SK-N-SH (cell line): ENCODE data around the gene COX7A2.

ENCODE experiments used
- CHD2 ChIP-seq: fragments of 150-350 bp; IDR thresholded peaks from 2 replicates; pipeline ENCODE4 v1.6.1; 2018; ENCODE audit warnings: low read length; ENCODE audit not compliant: partially characterized antibody
- CTCF ChIP-seq: fragments of 200-600 bp; sonication (generic); IDR thresholded peaks from 2 replicates; pipeline ENCODE4 v1.6.1; 2017; ENCODE audit warnings: antibody characterized with exemption, mild to moderate bottlenecking, moderate library complexity
- EZH2phosphoT487 ChIP-seq: fragments of 200-600 bp; sonication (generic); IDR thresholded peaks from 2 replicates; pipeline ENCODE4 v1.6.1; 2017; ENCODE audit warnings: low read depth, mixed run types, mild to moderate bottlenecking, antibody characterized with exemption, moderate library complexity, borderline replicate concordance
- JUND ChIP-seq: IDR thresholded peaks from 2 replicates; pipeline ENCODE4 v1.4.0; 2012
- MXI1 ChIP-seq: IDR thresholded peaks from 2 replicates; pipeline ENCODE4 v1.6.1; 2012; ENCODE audit warnings: mild to moderate bottlenecking, low read depth, low read length, improper control_type of control experiment
- POLR2AphosphoS5 ChIP-seq: IDR thresholded peaks from 2 replicates; pipeline ENCODE4 v1.6.1; 2012; ENCODE audit warnings: low read depth, low read length
- RAD21 ChIP-seq: IDR thresholded peaks from 2 replicates; pipeline ENCODE4 v1.6.1; 2012; ENCODE audit warnings: mild to moderate bottlenecking, low read length
- REST ChIP-seq: IDR thresholded peaks from 2 replicates; pipeline ENCODE4 v1.6.1; 2012; ENCODE audit warnings: mild to moderate bottlenecking, low read depth, low read length, moderate library complexity
- SIN3A ChIP-seq: IDR thresholded peaks from 2 replicates; pipeline ENCODE4 v1.6.1; 2012; ENCODE audit warnings: low read depth, mild to moderate bottlenecking, low read length, moderate library complexity, borderline replicate concordance
- SMC3 ChIP-seq: IDR thresholded peaks from 2 replicates; pipeline ENCODE4 v1.6.1; 2012; ENCODE audit warnings: low read depth, low read length, improper control_type of control experiment
- TEAD4 ChIP-seq: IDR thresholded peaks from 2 replicates; pipeline ENCODE4 v1.4.0; 2012; ENCODE audit warnings: mild to moderate bottlenecking, borderline replicate concordance; ENCODE audit not compliant: insufficient read depth
- USF1 ChIP-seq: IDR thresholded peaks from 2 replicates; pipeline ENCODE4 v1.4.0; 2012; ENCODE audit warnings: low read depth, borderline replicate concordance
- YY1 ChIP-seq: IDR thresholded peaks from 2 replicates; pipeline ENCODE4 v1.4.0; 2012; ENCODE audit warnings: low read depth, mild to moderate bottlenecking
- TF ChIP-seq, protein P1 (sequence below): IDR thresholded peaks from 2 replicates; pipeline ENCODE4 v1.4.0; 2012; ENCODE audit warnings: low read depth, borderline replicate concordance

- no peak for TF ChIP-seq CTCF
- TF ChIP-seq POLR2AphosphoS5 = no peak
- TF ChIP-seq, protein P1, sequence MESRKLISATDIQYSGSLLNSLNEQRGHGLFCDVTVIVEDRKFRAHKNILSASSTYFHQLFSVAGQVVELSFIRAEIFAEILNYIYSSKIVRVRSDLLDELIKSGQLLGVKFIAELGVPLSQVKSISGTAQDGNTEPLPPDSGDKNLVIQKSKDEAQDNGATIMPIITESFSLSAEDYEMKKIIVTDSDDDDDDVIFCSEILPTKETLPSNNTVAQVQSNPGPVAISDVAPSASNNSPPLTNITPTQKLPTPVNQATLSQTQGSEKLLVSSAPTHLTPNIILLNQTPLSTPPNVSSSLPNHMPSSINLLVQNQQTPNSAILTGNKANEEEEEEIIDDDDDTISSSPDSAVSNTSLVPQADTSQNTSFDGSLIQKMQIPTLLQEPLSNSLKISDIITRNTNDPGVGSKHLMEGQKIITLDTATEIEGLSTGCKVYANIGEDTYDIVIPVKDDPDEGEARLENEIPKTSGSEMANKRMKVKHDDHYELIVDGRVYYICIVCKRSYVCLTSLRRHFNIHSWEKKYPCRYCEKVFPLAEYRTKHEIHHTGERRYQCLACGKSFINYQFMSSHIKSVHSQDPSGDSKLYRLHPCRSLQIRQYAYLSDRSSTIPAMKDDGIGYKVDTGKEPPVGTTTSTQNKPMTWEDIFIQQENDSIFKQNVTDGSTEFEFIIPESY = no peak
- peak; percentile 49; the same call in 1 of the 2 replicates for TF ChIP-seq EZH2phosphoT487
- no peak for TF ChIP-seq JUND
- TF ChIP-seq RAD21 = no peak
- TF ChIP-seq USF1 = no peak
- TF ChIP-seq TEAD4 = no peak
- TF ChIP-seq MXI1 = no peak
- no peak for TF ChIP-seq REST
- no peak for TF ChIP-seq SIN3A
- TF ChIP-seq YY1 = no peak
- no peak for TF ChIP-seq CHD2
- TF ChIP-seq SMC3 = no peak
These were observed 37.6 kb downstream of the COX7A2 start, which contains the start of gene COL12A1 for GRCh38 chr6:75205776-75206575.
